Astrocyte (in vitro differentiated cells and primary cell): ENCODE data around the gene ARAP1. TPM values are rescaled to one million over a fixed set of nuclear protein-coding genes. Genes with fewer than 3 reads are reported as not detected.
A peak's percentile ranks its signal among the peaks of the same experiment; 100 is the strongest.

Experiments used
- DNase-seq: peaks from one replicate; pipeline ENCODE4 v3.0.0-alpha.2; 2010; ENCODE audit warnings: low read depth
- FAIRE-seq: peaks from 2 replicates; lab custom pipeline; 2011; peaks lifted over from hg19 to GRCh38; lab: Jason Lieb, UNC
- H2AFZ ChIP-seq: 2 replicates; pipeline ENCODE4 v1.6.0; 2012; ENCODE audit warnings: low read depth, low read length, inconsistent platforms
- H3K27ac ChIP-seq: 2 replicates; pipeline ENCODE4 v1.5.1; 2011; ENCODE audit warnings: low read depth, low read length, inconsistent platforms
- H3K27me3 ChIP-seq: 2 replicates; pipeline ENCODE4 v1.6.0; 2011; ENCODE audit warnings: low read length, inconsistent platforms; ENCODE audit not compliant: insufficient read depth
- H3K36me3 ChIP-seq: 2 replicates; pipeline ENCODE4 v1.5.1; 2011; ENCODE audit warnings: low read length, inconsistent platforms; ENCODE audit not compliant: insufficient read depth
- H3K4me1 ChIP-seq: 2 replicates; pipeline ENCODE4 v1.5.1; 2011; ENCODE audit warnings: low read length, inconsistent platforms; ENCODE audit not compliant: insufficient read depth
- H3K4me2 ChIP-seq: 2 replicates; pipeline ENCODE4 v1.6.0; 2012; ENCODE audit warnings: low read length, inconsistent platforms
- H3K4me3 ChIP-seq: 2 replicates; pipeline ENCODE4 v1.5.1; 2011; ENCODE audit warnings: low read depth, mild to moderate bottlenecking, low read length, inconsistent platforms; ENCODE audit not compliant: insufficient read depth
- H3K79me2 ChIP-seq: 2 replicates; pipeline ENCODE4 v1.6.0; 2012; ENCODE audit warnings: mild to moderate bottlenecking, low read length, inconsistent platforms; ENCODE audit not compliant: insufficient read depth
- H3K9ac ChIP-seq: 2 replicates; pipeline ENCODE4 v1.6.0; 2012; ENCODE audit warnings: mild to moderate bottlenecking, low read length, inconsistent platforms
- H3K9me3 ChIP-seq: 2 replicates; pipeline ENCODE4 v1.5.1; 2012; ENCODE audit warnings: low read depth, mild to moderate bottlenecking, low read length, inconsistent platforms; ENCODE audit not compliant: insufficient read depth
- H4K20me1 ChIP-seq: 2 replicates; pipeline ENCODE4 v1.6.0; 2012; ENCODE audit warnings: low read length, inconsistent platforms; ENCODE audit not compliant: insufficient read depth
- H3K27ac Mint-ChIP-seq: one replicate; pipeline ENCODE4 v1.8.0; 2021; ENCODE audit warnings: mild to moderate bottlenecking, mixed read lengths; ENCODE audit not compliant: unreplicated experiment
- H3K27me3 Mint-ChIP-seq: one replicate; pipeline ENCODE4 v1.8.0; 2021; ENCODE audit warnings: low read depth, mixed read lengths; ENCODE audit not compliant: unreplicated experiment
- H3K36me3 Mint-ChIP-seq: one replicate; pipeline ENCODE4 v1.8.0; 2021; ENCODE audit warnings: low read depth, mixed read lengths; ENCODE audit not compliant: unreplicated experiment
- H3K4me1 Mint-ChIP-seq: one replicate; pipeline ENCODE4 v1.8.0; 2021; ENCODE audit warnings: low read depth, mixed read lengths; ENCODE audit not compliant: unreplicated experiment
- H3K4me3 Mint-ChIP-seq: one replicate; pipeline ENCODE4 v1.8.0; 2021; ENCODE audit warnings: mild to moderate bottlenecking, moderate library complexity, mixed read lengths; ENCODE audit not compliant: unreplicated experiment
- H3K9me3 Mint-ChIP-seq: one replicate; pipeline ENCODE4 v1.8.0; 2021; ENCODE audit warnings: mild to moderate bottlenecking, mixed read lengths; ENCODE audit not compliant: unreplicated experiment
- EZH2 ChIP-seq: IDR thresholded peaks from 2 replicates; pipeline ENCODE4 v1.6.1; 2012; ENCODE audit warnings: mild to moderate bottlenecking, low read length, inconsistent platforms; ENCODE audit not compliant: insufficient read depth
- total RNA-seq: library from RNA; stranded (reverse); gene quantifications from 2 replicates; pipeline ENCODE4 v1.2.1, GENCODE V29; 2021
- TF ChIP-seq, protein P1 (sequence below): IDR thresholded peaks from 2 replicates; pipeline ENCODE4 v1.5.1; 2011; ENCODE audit warnings: low read depth, mild to moderate bottlenecking, inconsistent platforms, low read length, moderate library complexity; ENCODE audit not compliant: insufficient read depth

ARAP1 gene
- total RNA-seq, 1 donor from 2014 or later: 31.9 TPM

DNA sequence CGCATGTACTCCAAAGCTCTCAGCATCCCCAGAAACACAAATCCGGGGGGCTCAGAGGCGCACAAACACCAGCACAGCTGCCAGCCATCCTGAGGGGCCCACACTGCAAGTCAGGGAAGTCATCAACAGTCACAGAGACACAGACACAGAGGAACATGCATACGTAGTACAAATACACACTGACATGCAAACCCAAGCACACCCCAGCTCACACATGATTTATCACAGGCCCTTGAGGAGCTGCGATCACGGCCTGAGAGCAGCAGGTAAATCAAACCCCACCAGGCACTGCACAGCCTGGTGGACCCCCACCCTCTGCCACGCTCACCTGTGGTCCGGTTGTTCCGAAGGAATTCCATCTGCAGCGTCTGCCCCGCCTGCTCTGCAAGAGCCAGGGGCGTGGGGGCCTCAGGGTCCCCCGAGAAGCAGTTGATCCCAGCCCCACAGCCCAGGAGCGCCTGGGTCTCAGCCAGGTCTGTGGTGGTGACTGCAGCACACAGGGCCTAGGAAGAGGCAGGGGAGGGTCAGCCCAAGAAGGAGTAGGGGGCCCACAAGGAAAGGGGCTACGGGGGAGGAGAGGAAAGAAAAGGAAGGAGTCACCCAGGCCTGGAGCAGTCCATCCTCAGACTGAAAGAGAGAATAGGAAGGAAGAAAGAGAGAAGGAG lies 49.5 kb downstream of the ARAP1 start:
- Histone ChIP-seq H3K4me2 (no peak overlapping the region), H3K36me3 (peaks cover 7% of the 10 kb centered on the region)
- FAIRE-seq: no peak

DNA sequence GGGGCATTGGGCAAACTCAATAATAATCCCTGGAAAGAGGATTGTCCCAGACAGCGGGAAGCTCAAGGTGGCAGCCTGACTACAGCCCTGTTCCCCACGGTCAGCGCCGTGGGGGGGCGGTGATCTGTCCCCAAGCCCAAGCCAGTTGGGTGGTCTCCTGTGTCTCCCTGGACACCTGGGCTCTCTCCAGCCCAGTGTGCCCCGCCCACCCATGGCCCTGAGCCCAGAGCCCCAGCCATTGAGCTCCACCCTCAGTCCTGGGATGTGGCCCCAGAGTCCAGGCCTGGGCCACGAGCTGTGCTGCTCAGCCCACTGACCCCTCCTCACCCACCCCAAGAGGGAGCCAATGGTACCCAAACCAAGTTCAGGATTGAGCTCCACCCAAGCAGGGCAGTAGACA lies 50.1 kb downstream of the ARAP1 start:
- Histone ChIP-seq H3K79me2 (no peaks in the 10 kb centered on the region), H3K27ac (no peak overlapping the region), H3K9ac (no peak overlapping the region), H3K9me3 (no peaks in the 10 kb centered on the region), H3K4me3 (no peak overlapping the region), H2AFZ (no peak overlapping the region), H3K27me3 (no peaks in the 10 kb centered on the region), H3K36me3 (peaks cover 7% of the 10 kb centered on the region), H3K4me2 (no peak overlapping the region), H4K20me1 (peaks cover 44% of the 10 kb centered on the region), H3K4me1 (peaks cover 11% of the 10 kb centered on the region)
- FAIRE-seq: no peak
- H3K36me3 Mint-ChIP-seq: peaks cover 31% of the 10 kb centered on the region
- no peak overlapping the region for H3K27ac Mint-ChIP-seq
- no peak for DNase-seq
- H3K27me3 Mint-ChIP-seq: no peaks in the 10 kb centered on the region
- no peaks in the 10 kb centered on the region for H3K9me3 Mint-ChIP-seq
- H3K4me1 Mint-ChIP-seq: peaks cover 22% of the 10 kb centered on the region
- no peak overlapping the region for H3K4me3 Mint-ChIP-seq
- TF ChIP-seq, protein P1, sequence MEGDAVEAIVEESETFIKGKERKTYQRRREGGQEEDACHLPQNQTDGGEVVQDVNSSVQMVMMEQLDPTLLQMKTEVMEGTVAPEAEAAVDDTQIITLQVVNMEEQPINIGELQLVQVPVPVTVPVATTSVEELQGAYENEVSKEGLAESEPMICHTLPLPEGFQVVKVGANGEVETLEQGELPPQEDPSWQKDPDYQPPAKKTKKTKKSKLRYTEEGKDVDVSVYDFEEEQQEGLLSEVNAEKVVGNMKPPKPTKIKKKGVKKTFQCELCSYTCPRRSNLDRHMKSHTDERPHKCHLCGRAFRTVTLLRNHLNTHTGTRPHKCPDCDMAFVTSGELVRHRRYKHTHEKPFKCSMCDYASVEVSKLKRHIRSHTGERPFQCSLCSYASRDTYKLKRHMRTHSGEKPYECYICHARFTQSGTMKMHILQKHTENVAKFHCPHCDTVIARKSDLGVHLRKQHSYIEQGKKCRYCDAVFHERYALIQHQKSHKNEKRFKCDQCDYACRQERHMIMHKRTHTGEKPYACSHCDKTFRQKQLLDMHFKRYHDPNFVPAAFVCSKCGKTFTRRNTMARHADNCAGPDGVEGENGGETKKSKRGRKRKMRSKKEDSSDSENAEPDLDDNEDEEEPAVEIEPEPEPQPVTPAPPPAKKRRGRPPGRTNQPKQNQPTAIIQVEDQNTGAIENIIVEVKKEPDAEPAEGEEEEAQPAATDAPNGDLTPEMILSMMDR: no peak

More for the DNA sequence above, 49.5 kb downstream of the ARAP1 start:
- H3K27me3 ChIP-seq: no peaks in the 10 kb centered on the region
- no peak overlapping the region for H2AFZ ChIP-seq
- peaks cover 36% of the 10 kb centered on the region for H3K36me3 Mint-ChIP-seq
- DNase-seq: no peak
- H3K9me3 Mint-ChIP-seq: no peaks in the 10 kb centered on the region
- H3K27ac ChIP-seq: no peak overlapping the region
- no peaks in the 10 kb centered on the region for H3K27me3 Mint-ChIP-seq
- no peaks in the 10 kb centered on the region for H3K79me2 ChIP-seq
- peaks cover 46% of the 10 kb centered on the region for H4K20me1 ChIP-seq
- peaks cover 11% of the 10 kb centered on the region for H3K4me1 ChIP-seq
- peaks cover 22% of the 10 kb centered on the region for H3K4me1 Mint-ChIP-seq
- H3K4me3 Mint-ChIP-seq: no peak overlapping the region
- peak overlapping the region; percentile 53 for H3K27ac Mint-ChIP-seq
- TF ChIP-seq, protein P1: no peak
- no peak for TF ChIP-seq EZH2
- no peak overlapping the region for H3K4me3 ChIP-seq
- H3K9ac ChIP-seq: no peak overlapping the region
- no peaks in the 10 kb centered on the region for H3K9me3 ChIP-seq

DNA sequence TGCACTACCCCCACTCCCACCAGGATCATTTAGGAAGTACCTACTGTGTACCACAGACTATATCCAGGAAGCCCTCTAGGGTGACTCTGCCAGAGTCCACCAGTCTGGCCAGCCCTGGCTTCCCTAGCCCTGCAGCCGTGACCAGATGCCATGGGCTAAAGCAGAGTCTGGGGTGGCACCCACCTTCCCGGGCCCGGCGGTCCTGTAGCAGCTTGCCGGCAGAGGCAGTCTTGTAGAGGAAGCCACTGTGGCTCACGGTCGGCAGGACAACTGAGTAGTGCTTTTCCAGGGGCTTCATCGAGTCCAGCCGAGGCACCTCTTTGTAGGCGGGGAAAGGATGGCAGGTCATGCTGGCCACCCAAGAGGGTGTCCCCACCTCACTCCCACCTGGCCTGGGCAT lies 50.7 kb downstream of the ARAP1 start:
- Histone ChIP-seq H3K9me3 (no peaks in the 10 kb centered on the region), H3K27ac (no peak overlapping the region), H3K9ac (no peak overlapping the region), H3K4me3 (no peak overlapping the region), H3K27me3 (no peaks in the 10 kb centered on the region), H3K4me2 (no peak overlapping the region), H4K20me1 (peaks cover 44% of the 10 kb centered on the region), H3K36me3 (peaks cover 3% of the 10 kb centered on the region), H2AFZ (no peak overlapping the region), H3K4me1 (peaks cover 11% of the 10 kb centered on the region), H3K79me2 (no peaks in the 10 kb centered on the region)
- DNase-seq (no peak), FAIRE-seq (no peak)
- Mint-ChIP-seq H3K4me3 (no peak overlapping the region), H3K27me3 (no peaks in the 10 kb centered on the region), H3K9me3 (no peaks in the 10 kb centered on the region), H3K27ac (no peak overlapping the region), H3K4me1 (peaks cover 19% of the 10 kb centered on the region), H3K36me3 (peaks cover 28% of the 10 kb centered on the region)
- TF ChIP-seq EZH2: no peak
- TF ChIP-seq, protein P1: no peak
